Ammon's horn (tissue), 1 donor: ENCODE results near the gene POLR2C.

ENCODE experiments used
- DNase-seq: peaks from one replicate; pipeline ENCODE4 v3.0.0-alpha.2; 2016; ENCODE audit warnings: low spot score

POLR2C gene

DNA sequence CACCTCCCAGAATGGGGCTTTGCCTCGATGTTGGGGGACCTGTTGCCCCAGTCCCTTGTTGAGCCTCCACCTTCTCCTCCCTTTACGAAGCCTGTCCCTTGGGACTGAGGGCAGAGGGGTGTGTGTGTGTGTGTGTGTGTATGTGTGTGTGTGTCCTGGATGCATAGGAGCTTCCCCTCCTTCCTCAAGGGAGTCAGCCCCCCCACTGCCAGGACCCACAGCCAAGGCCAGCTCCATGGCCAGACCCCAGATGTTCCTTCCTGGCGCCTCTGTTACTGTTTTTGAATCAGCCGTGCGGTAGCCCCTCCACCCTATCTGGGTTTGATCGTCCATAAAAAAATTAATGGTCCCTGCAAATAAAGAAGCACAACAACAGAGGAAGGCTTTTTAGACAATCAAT is 41.5 kb downstream of the POLR2C start:
- no peak for DNase-seq

DNA sequence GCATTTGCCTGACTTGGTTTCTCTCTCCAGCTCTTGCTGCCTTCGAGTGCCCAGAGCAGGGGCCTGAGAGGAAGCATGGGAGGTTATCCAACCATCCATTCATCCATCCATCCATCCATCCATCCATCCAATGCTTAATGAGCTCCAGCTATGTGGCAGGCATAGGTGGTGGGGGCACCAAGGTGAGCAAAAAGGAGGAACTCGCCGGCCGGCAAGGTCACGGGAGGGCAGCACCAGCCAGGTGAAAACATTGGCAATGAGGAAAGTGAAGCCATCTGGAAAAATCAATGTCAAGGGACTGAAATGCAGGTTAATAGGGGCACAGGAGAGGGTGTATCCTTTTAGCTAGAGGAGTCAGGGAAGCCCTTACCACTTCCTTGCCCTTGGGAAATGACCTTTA is 42.0 kb downstream of the POLR2C start:
- DNase-seq = no peak

DNA sequence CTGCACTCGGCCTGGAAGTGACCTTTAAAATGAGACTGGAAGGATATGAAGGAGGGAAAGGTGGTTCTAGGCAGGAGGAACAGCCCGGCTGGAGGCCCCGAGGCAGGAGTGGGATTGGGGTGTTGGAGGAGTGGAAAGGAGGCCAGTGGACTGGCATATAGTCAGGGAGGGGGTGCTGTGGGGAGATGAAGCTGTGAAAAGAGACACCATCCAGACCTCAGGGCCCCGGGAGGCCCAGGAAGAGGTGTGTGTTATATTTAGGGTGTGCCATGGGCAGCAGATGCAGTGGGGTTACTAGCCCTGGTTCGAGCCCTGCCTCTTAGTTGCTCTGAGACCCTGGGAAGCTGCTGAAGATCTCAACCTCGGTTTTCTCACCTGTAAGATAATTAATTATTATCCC is 42.7 kb downstream of the POLR2C start:
- DNase-seq = no peak

DNA sequence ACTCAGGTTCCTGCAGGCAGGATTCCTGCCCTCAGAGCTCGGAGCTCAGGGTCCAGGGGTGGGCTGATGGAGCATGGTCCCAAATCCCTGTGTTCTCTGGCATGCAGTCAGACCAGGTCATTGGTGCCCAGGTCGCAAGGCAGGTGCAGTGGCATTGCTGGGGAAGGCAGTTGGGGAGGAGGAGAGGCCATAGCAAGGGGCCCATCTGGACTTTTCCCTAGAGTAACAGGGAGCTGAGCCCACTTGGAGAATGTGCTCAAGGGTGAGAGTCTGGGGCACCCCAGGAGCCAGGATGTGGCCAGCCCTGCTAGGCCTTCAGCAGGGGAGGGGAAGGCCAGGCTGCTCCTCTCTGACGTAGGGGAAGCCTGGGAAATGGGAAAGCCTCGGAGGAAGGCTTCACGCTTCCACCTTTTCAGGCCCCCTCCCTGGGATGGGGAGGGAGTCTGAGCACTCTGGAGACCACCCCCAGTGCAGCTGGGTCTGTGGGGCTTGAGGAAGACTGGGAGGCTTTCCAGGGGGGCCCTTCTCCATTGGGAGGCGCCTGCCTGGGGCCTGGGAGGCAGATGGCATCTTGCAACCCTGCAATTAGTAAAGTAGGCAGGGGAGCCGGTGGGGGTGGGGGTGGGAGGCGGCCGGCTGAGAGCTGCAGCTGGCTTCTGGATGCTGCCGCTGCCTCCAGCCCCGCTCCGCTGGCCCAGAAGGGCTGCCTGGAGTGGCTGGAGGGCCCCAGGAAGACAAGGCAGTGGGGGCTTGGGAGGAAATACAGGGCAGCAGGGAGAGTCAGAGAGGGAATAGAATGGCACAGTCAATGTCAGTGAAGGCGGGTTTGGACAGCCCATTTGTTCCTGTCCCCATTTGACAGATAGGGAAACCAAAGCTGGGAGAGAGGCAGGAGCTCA is 44.9 kb downstream of the POLR2C start:
- no peak for DNase-seq

DNA sequence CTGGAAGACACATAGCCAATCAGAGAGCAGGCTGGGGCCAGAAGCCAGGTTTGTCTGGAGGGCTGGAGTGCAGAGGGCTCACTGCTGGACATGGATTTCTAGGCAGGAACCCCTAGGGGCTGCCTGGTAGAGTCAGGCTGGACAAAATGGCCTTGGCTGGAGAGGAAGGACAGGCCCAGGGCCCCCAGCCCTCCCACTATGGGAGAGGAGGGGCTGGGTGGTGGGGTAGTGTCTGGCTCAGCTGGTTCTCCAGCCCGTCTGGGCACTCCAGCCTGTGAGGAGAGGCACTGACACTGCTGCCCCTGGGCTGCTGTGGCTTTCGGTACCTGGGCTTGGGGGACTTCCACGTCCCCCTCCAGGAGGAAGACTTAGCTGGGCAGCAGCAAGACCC is 45.6 kb downstream of the POLR2C start:
- DNase-seq = no peak

DNA sequence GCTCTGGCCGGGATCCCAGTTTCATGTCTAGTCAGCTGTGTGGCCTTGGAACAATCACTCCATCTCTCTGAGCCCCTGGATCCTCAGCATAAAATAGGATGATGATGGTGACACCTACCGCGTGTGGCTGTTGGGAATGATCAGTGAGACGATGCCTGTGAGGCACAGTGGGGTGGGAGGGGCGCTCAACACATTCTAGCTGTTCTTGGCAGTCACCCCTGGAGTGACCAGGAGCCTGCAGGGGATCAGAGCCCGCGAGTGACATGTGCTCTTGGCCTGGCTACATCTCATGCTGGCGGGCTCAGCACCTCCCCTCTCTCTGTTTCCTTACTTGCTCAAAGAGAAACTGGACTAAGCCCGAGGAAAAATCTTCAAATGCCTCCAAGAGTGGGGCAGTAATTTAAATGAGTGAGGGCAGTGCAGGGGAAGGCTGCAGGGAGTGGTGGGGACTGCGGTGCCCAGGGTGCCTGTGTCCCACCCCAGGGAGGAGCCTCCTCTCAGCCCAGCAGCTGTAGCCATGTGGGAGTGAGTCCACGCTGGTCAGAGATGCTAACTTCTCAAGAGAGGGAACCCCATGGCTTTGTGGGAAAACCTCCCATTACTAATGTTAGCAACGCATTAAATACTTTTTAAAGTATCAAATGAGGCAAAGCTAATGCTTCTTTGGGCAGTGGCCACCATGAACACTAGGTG is 46.9 kb downstream of the POLR2C start:
- no peak for DNase-seq

DNA sequence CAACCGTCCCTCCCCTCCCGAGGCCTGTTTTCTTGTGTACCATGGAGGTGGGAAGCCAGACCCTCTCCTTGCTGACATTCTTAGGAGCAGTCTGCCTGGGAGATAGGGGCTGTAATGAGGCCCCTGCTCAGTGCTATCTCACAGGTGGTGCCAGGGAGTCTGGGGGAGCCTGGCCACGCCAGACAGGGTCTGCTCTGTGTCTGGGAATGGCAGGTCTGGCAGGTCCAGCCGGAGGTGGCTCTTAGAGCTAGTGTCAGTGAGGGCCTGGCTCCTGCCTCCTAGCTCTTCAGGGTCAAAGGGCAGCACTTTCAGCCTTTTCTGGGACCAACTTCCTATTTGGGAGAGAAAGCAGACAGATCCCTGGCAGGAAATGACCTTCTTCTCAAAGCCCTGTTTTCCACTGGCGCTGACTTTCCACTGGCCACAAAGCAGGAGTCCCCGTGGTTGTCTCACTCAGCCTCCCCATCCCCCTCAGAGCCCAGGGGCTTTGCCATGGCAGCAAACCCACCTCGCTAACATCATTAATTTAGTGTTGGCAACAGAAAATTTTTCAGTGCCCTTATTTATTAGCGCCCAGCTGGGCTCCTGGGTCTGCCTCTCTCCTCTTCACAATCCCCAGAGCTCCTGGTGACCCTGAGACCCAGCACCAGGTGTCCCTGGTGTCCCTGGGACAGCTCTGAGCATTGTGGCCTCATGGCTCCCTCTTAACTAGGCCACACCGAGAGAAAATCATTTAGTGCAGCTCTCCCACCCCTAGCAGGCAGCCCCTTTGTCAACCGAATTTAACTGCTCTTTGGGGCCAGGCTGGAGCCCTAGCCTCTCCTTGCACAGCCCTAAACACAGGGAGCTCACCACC is 47.8 kb downstream of the POLR2C start:
- DNase-seq = no peak

DNA sequence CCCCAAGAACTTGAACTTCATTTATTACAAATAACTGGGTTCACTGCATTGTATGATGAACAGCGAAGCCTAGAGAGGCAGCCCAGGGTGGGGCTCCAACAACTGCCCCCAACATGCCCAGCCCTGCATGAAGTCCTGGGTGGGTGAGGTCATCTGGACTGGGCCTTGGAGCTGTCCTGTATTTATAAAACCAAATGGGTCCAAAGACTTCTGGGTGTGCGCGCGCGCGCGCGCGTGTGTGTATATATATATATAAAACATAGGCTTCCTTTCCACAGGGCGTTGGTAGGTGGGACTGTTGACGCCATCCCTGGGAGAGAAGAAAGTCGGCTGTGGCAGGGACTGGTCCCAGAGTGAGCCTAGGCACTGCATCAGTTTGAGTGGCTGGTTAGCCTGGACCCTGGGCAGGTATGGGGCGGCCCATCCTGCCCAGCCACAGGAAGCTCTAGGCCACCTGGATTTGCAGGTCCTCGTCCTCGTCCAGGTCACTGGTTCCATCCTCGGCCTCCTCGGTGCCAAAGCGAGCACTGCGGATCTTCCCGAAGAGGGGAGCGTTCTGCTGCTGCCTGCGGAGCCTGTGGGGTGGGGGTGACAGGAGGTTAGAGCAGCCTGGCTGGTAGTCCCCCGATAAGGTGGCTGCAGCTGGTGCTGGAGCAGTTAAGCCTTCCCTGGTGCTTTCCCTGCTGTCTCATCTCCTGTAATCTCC is 50.0 kb downstream of the POLR2C start:
- no peak for DNase-seq

DNA sequence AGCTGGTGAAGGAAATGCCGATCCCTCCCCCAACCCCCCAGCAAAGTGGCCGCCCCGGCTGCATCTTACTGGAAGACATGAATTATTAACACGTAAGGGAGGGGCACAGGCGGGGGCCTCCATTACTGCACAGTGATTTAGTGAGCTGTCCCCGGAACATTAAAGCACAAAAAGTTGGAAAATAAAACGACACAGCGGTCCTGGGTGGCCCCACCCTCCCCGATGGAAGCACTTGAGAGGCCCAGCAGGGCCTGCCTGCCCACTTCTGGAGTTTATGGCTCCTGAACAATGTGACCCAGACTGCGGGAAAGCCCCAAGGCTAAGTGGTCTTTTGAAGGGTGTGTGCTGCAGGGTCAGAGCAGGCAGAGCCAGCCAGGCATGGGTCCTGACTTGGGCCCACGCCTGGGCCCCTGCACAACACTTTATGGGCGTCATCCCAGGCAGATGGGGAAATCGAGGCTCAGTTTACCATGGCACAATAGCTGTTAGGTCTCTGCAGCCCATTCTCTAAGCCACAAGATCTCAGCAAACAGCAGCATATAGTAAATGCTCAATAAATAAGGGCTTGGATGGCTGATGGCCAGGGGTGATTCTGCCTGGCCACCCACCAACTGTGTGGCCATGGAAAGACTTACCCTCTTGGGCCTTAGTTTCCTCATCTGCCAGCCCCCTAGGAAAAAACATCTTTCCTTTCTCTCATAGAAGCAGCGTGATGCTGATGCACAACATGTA is 51.1 kb downstream of the POLR2C start:
- DNase-seq = no peak

DNA sequence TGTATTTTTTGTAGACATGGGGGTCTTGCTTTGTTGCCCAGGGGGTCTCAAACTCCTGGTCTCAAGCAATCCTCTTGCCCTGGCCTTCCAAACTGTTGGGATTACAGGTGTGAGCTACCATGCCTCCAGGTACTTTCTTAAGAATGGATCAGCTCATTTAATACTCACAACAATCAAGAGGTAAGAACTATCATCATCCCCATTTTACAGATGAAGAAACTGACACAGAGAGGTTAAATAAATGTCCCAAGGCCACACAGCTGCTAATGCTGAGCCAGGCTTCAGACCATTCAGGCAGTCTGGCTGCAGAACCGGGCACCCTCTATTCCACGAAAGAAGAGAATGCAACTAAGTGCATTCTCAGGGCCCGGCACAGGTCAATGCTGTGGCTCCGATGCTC is 51.9 kb downstream of the POLR2C start:
- DNase-seq = no peak

DNA sequence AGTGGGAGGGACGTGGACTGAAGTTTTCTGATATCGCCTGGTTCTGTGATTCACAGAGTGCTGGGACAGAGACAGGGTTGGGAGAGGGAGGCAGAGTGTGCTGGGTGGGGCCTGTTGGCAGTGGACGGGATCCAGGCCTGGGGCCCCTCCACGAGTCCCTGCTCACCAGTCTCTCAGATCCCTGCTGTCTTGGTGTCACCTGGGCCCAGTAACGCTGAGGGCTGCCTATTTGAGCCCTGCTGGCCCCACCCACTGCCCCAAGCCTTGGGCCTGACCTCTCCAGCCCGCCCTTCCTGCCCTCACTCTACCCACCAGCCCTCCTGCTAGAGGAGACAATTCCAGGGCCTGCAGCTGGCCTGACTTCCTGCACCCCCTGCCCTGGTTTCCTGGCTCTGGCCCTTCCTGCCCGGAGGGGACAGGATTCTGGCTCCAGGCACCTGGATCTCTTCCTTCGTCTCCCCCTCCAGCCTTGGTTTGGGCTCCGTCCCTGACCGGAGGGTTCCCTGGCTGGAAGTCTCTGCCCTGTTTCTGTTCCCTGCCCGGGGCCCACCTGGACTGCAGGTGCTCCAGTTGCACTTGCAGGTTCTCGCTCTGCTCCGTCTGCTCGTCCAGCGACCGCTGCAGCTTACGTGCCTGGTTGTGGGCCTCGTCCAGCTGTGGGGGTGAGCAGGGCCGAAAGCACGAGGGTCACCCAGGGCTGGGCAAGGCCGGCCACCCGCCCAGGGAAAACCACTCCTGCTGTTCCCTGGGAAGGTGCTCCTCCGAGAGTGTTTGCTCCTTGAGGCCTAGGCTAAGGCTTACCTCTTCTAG is 52.5 kb downstream of the POLR2C start:
- DNase-seq = no peak

DNA sequence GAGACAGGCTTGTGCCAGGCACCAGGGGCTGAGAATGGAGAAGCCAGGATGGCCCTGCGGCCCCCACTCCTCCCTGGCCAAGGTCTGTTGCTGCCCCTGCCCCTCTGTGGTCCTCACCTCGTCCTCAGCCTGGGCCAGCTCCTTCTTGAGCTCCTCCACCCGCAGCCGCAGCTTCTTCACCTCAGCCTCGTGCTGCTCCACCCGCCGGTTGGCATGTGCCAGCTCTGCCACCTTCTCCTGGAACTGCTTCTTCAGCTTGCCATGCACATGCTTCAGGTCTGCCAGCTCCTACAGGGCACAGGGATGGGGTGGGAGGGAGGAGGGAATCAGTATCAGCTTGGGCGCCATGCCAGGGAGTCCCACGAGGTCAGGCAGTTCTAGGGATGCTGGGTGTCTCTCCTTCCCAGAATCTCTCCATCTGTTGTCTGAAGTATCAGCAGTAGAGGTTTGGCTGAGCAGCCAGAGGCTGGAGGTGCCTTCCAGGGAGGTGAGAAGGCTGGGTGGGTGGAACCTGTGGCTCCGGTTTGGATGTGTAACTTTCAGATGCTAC is 53.8 kb downstream of the POLR2C start:
- no peak for DNase-seq

DNA sequence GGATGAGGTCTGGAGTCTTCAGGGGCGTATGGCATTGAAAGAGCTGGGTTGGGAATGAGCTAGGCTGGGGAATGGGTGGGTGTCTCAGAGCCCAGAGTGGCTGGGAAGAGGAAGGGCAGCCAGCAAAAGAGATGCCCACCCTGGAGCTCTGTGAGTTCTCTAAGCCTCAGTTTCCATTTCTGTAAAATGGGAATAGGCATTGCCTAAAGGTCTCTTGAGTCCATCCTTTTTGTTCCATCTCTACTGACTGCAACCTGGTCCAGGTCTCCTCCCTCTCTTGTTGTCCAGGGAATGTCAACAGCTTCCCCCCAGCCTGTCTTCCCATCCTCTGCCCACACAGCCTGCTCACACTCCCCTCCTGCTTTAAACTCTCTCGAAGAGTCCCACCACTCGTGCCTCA is 54.3 kb downstream of the POLR2C start:
- DNase-seq = no peak

DNA sequence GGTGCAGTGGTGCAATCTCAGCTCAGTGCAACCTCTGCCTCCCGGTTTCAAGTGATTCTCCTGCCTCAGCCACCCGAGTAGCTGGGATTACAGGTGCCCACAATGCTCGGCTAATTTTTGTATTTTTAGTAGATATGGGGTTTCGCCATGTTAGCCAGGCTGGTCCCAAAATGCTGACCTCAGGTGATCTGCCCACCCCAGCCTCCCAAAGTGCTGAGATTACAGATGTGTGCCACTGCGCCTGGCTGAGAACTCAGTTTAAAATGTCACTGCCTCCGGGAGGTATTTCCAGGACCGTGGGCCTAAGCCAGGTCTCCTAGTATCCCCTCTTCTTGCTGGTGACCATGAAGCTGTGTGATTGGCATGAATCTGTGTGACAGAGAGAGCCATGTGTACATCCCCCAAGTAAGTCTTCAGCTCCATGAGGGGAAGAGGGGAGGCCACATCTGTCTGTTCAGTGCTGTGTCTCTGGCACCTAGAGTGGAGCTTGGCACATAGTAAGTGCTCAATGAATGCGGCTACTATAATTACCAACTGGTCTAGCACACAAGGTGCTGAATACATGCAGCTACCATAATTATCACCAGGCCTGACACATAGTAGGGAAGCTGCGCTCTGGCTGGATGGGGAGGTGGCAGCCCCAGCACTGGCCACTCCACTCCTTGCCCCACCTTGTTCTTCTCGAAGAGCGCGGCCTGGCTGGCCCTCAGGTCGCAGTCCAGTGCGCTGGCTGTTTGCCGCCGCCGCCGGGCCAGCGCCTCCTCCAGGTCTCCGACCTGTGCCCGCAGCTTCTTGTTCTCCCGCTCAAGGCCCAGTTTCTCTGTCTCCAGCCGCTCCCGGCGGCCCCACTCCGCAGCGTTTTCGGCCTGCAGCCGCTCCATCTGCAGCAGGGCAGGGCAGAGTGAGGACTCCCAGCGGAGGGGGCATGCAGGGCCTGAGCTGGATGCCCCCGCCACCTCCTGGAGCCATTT is 55.2 kb downstream of the POLR2C start:
- DNase-seq = no peak

DNA sequence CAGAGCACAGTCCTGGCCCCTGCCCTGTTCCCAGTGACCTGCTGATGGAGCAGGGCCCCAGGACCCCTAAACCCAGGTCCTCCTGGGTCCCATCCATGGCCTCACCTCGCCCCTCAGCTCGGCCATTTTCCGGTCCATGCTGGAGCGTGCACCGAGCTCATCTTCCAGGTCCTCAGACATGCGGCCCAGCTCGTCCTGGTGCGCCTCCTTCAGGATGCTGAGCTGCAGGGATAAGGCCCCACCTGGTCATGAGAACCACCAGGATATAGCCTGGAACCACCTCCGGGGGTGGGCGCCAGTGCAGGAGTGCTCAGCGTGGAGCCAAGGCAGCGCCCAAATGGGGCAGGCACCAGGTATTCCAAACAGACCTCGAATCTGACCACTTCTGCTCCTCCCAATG is 56.0 kb downstream of the POLR2C start:
- no peak for DNase-seq

DNA sequence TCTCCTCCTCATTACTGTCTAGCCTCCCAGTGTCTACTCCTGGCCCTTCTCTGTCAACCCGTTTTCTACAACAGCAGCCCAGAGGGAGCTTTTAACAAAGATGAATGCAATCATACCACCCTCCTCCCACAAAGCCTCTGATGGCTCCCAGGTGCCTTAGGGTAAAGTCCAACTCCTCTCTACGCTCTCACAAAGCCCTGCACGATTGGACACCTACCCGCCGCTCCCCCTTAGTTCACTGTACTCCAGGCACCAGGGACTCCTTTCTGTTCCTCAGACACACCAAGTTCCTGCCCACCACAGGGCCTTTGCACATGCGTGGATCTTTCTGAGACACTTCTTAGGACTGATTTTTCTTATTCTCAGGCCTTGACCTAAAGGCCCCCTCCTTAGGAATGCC is 56.4 kb downstream of the POLR2C start:
- DNase-seq = no peak

DNA sequence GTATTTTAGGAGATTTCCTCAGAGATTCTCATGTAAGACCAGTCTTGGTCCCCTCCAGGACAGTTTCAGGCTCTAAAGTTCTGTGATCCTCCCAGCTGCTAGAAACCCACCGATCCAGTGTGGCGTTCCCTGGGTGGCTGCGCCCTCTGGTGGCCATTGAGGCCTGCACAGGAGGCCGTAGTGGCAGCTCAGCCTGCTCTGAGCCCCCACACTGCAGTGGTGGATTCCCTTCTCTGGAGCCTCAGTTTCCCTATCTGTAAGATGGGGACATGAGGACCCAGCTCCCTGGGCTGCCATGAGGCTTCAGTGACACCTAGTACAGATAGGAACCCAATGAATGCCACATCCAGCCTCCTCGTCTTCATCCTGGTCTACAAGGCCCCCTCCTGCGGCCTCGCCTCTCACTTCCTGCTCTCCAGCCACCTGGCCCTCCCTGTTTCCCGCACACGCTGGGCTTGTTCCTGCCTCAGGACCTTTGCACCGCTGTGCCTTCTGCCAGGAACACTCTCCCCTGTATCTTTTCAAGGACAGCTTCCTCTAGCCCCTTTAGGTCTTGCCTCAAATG is 57.4 kb downstream of the POLR2C start:
- peak; percentile 84 for DNase-seq
